Measurements from ENCODE around the gene CSTF2T.

CSTF2T gene

GRCh38 chr10:51668336-51668689 is 31.1 kb downstream of the CSTF2T start:
- no peak overlapping the region for H3K4me2 ChIP-seq (ENCODE audit: low read length)
- no peaks in the 10 kb centered on the region for H3K36me3 ChIP-seq (replicated peaks; ENCODE audit: low read depth, low read length)
- no peaks in the 10 kb centered on the region for H4K20me1 ChIP-seq (ENCODE audit: insufficient read depth, low read length)
- H3K27ac ChIP-seq (ENCODE audit: low read length), result no peak overlapping the region
- H3K79me2 ChIP-seq (ENCODE audit: low read length), result no peaks in the 10 kb centered on the region
- H3K9me3 ChIP-seq (ENCODE audit: insufficient read depth, low read length), result no peaks in the 10 kb centered on the region
- TF ChIP-seq CTCF (IDR thresholded peaks at IDR 0.05; ENCODE audit: low read depth, low read length), result no peak
- no peak for TF ChIP-seq EZH2phosphoT487 (IDR thresholded peaks at IDR 0.05; ENCODE audit: low read depth)
- no peak overlapping the region for H2AFZ ChIP-seq (ENCODE audit: low read depth, low read length)
- H3K27me3 ChIP-seq (ENCODE audit: low read depth, low read length), result no peaks in the 10 kb centered on the region
- H3K9ac ChIP-seq (ENCODE audit: low read length), result no peak overlapping the region
- no peak overlapping the region for H3K4me3 ChIP-seq (ENCODE audit: low read length)
- H3K4me1 ChIP-seq (ENCODE audit: low read length), result no peaks in the 10 kb centered on the region

- no peak overlapping the region for H3K9ac ChIP-seq (ENCODE audit: low read length)
- H3K27ac ChIP-seq (ENCODE audit: low read length), result no peak overlapping the region
- no peaks in the 10 kb centered on the region for H3K4me1 ChIP-seq (ENCODE audit: low read length)
- H3K27me3 ChIP-seq (ENCODE audit: low read depth, low read length), result no peaks in the 10 kb centered on the region
- H3K4me2 ChIP-seq (ENCODE audit: low read length), result no peak overlapping the region
- H3K4me3 ChIP-seq (ENCODE audit: low read length), result no peak overlapping the region
- H3K36me3 ChIP-seq (replicated peaks; ENCODE audit: low read depth, low read length), result no peaks in the 10 kb centered on the region
- H4K20me1 ChIP-seq (ENCODE audit: insufficient read depth, low read length), result no peaks in the 10 kb centered on the region
- TF ChIP-seq CTCF (IDR thresholded peaks at IDR 0.05; ENCODE audit: low read depth, low read length), result no peak
- no peak for TF ChIP-seq EZH2phosphoT487 (IDR thresholded peaks at IDR 0.05; ENCODE audit: low read depth)
- no peak overlapping the region for H2AFZ ChIP-seq (ENCODE audit: low read depth, low read length)
- no peaks in the 10 kb centered on the region for H3K79me2 ChIP-seq (ENCODE audit: low read length)
- H3K9me3 ChIP-seq (ENCODE audit: insufficient read depth, low read length), result no peaks in the 10 kb centered on the region
Observed at GRCh38 chr10:51667678-51668335, 31.6 kb downstream of the CSTF2T start.

GRCh38 chr10:51666456-51666855 is 32.9 kb downstream of the CSTF2T start:
- Histone ChIP-seq H3K36me3 (replicated peaks; ENCODE audit: low read depth, low read length) (no peaks in the 10 kb centered on the region), H3K4me2 (ENCODE audit: low read length) (no peak overlapping the region), H3K9me3 (ENCODE audit: insufficient read depth, low read length) (no peaks in the 10 kb centered on the region), H3K4me3 (ENCODE audit: low read length) (no peak overlapping the region), H3K9ac (ENCODE audit: low read length) (no peak overlapping the region), H3K4me1 (ENCODE audit: low read length) (no peaks in the 10 kb centered on the region), H4K20me1 (ENCODE audit: insufficient read depth, low read length) (no peaks in the 10 kb centered on the region), H3K27me3 (ENCODE audit: low read depth, low read length) (no peaks in the 10 kb centered on the region), H3K79me2 (ENCODE audit: low read length) (no peaks in the 10 kb centered on the region), H3K27ac (ENCODE audit: low read length) (no peak overlapping the region), H2AFZ (ENCODE audit: low read depth, low read length) (no peak overlapping the region)
- TF ChIP-seq CTCF (IDR thresholded peaks at IDR 0.05; ENCODE audit: low read depth, low read length) (no peak), EZH2phosphoT487 (IDR thresholded peaks at IDR 0.05; ENCODE audit: low read depth) (no peak)

- no peaks in the 10 kb centered on the region for H3K4me1 ChIP-seq (ENCODE audit: low read length)
- H3K9me3 ChIP-seq (ENCODE audit: insufficient read depth, low read length), result no peaks in the 10 kb centered on the region
- H3K4me3 ChIP-seq (ENCODE audit: low read length), result no peak overlapping the region
- no peak overlapping the region for H3K9ac ChIP-seq (ENCODE audit: low read length)
- no peak overlapping the region for H2AFZ ChIP-seq (ENCODE audit: low read depth, low read length)
- H3K27ac ChIP-seq (ENCODE audit: low read length), result no peak overlapping the region
- no peaks in the 10 kb centered on the region for H4K20me1 ChIP-seq (ENCODE audit: insufficient read depth, low read length)
- TF ChIP-seq CTCF (IDR thresholded peaks at IDR 0.05; ENCODE audit: low read depth, low read length) (no peak), EZH2phosphoT487 (IDR thresholded peaks at IDR 0.05; ENCODE audit: low read depth) (no peak)
- H3K4me2 ChIP-seq (ENCODE audit: low read length), result no peak overlapping the region
- no peaks in the 10 kb centered on the region for H3K79me2 ChIP-seq (ENCODE audit: low read length)
- no peaks in the 10 kb centered on the region for H3K36me3 ChIP-seq (replicated peaks; ENCODE audit: low read depth, low read length)
- no peaks in the 10 kb centered on the region for H3K27me3 ChIP-seq (ENCODE audit: low read depth, low read length)
Observed at GRCh38 chr10:51663086-51663485, 36.3 kb downstream of the CSTF2T start.
